HepG2 (cell line): ENCODE data around the gene PIK3CA. TPM values are rescaled to one million over a fixed set of nuclear protein-coding genes. Genes with fewer than 3 reads are reported as not detected.

Experiments used
- ATAC-seq: fragments of 200-7000 bp; cut with Tn5 transposase; 3 replicates; pipeline ENCODE4 v1.9.1; 2020; ENCODE audit warnings: mild to moderate bottlenecking, moderate library complexity
- BruUV-seq: library from RNA; stranded (reverse); fragments of 400-500 nt; replicated peaks from 2 replicates; lab custom pipeline; 2021; lab: Mats Ljungman, UMichigan
- CTCF ChIA-PET: fragments of 300-600 bp; formaldehyde crosslinking; extraction: SDS; loops from one replicate; lab custom pipeline; 2021; ENCODE audit warnings: low total read pairs, inconsistent platforms, low intra/inter-chr PET ratio; lab: Yijun Ruan, JAX
- POLR2A ChIA-PET: fragments of 350-600 bp; sonication (Branson Sonifier 250); formaldehyde crosslinking; loops from one replicate; lab custom pipeline; 2020; ENCODE audit warnings: antibody characterized with exemption, inconsistent platforms; lab: Yijun Ruan, JAX
- DNase-seq: peaks from one replicate; pipeline ENCODE4 v3.0.0-alpha.2; 2015; ENCODE audit warnings: low spot score
- FAIRE-seq: peaks from 3 replicates; lab custom pipeline; 2011; peaks lifted over from hg19 to GRCh38; lab: Jason Lieb, UNC
- H2AFZ ChIP-seq: one replicate; pipeline ENCODE4 v1.6.1; 2011; ENCODE audit warnings: low read length, inconsistent platforms
- H3K27ac ChIP-seq: fragments of 300-600 bp; 3 replicates; pipeline ENCODE4 v1.8.0; 2011; ENCODE audit warnings: mixed run types, mild to moderate bottlenecking, mixed read lengths, low read length, inconsistent platforms; ENCODE audit not compliant: insufficient read depth; ENCODE audit errors: extremely low read length
- H3K27me3 ChIP-seq, 2 experiments: fragments of 200-600 bp in 1 of 2; 2 replicates in 1 of 2; 3 replicates in 1 of 2; pipeline versions ENCODE4 v1.6.0 to v1.8.0; 2011; ENCODE audit warnings: low read length in 2 of 2, mild to moderate bottlenecking in 2 of 2, moderate library complexity in 2 of 2, inconsistent platforms in 1 of 2; ENCODE audit not compliant: insufficient read depth in 2 of 2, control insufficient read depth in 1 of 2
- H3K36me3 ChIP-seq, 2 experiments: fragments of 200-600 bp in 1 of 2; replicated peaks in 1 of 2; 2 replicates in 1 of 2; 3 replicates in 1 of 2; pipeline versions ENCODE4 v1.5.1 to v1.8.0; 2011; ENCODE audit warnings: low read length in 2 of 2, inconsistent platforms in 1 of 2; ENCODE audit not compliant: insufficient read depth in 2 of 2, control insufficient read depth in 1 of 2
- H3K4me1 ChIP-seq: 2 replicates; pipeline ENCODE4 v1.5.1; 2012; ENCODE audit warnings: low read length, inconsistent platforms; ENCODE audit not compliant: insufficient read depth
- H3K4me2 ChIP-seq: 2 replicates; pipeline ENCODE4 v1.6.0; 2011; ENCODE audit warnings: low read depth, low read length, inconsistent platforms
- H3K4me3 ChIP-seq, 3 experiments: fragments of 200-600 bp in 1 of 3; sonication (generic), shearing (Covaris generic) in 1 of 3; replicated peaks in 1 of 3; 2 replicates each; pipeline ENCODE4 v1.5.1; 2011 to 2016; ENCODE audit warnings: low read length in 3 of 3, inconsistent platforms in 2 of 3, low read depth in 2 of 3, mild to moderate bottlenecking in 2 of 3, control low read depth in 1 of 3, mixed read lengths in 1 of 3; ENCODE audit not compliant: insufficient read depth in 1 of 3
- H3K79me2 ChIP-seq: one replicate; pipeline ENCODE4 v1.6.1; 2011; ENCODE audit warnings: low read length, inconsistent platforms; ENCODE audit not compliant: insufficient read depth
- H3K9ac ChIP-seq: 2 replicates; pipeline ENCODE4 v1.6.0; 2011; ENCODE audit warnings: mild to moderate bottlenecking, low read depth, low read length, inconsistent platforms; ENCODE audit not compliant: insufficient read depth
- H3K9me3 ChIP-seq: 2 replicates; pipeline ENCODE4 v1.5.1; 2012; ENCODE audit warnings: mild to moderate bottlenecking, low read length
- H4K20me1 ChIP-seq: 2 replicates; pipeline ENCODE4 v1.6.0; 2011; ENCODE audit warnings: inconsistent platforms, mild to moderate bottlenecking, low read length, moderate library complexity; ENCODE audit not compliant: insufficient read depth
- CC2D1A ChIP-seq: sonication (generic); formaldehyde crosslinking; IDR thresholded peaks from 2 replicates; pipeline ENCODE4 v1.8.1; 2023; ENCODE audit warnings: mild to moderate bottlenecking, missing genetic modification reagents
- IRF1 ChIP-seq: sonication (generic); formaldehyde crosslinking; IDR thresholded peaks from 2 replicates; pipeline ENCODE4 v1.4.0; 2020; ENCODE audit warnings: low read depth, mild to moderate bottlenecking, missing genetic modification reagents
- MTA3 ChIP-seq: sonication (generic); formaldehyde crosslinking; IDR thresholded peaks from 2 replicates; pipeline ENCODE4 v1.4.0; 2020; ENCODE audit warnings: missing genetic modification reagents
- NR0B2 ChIP-seq: sonication (generic); formaldehyde crosslinking; IDR thresholded peaks from 2 replicates; pipeline ENCODE4 v1.4.0; 2020; ENCODE audit warnings: mild to moderate bottlenecking, missing genetic modification reagents
- SNAPC2 ChIP-seq: sonication (generic); formaldehyde crosslinking; IDR thresholded peaks from 2 replicates; pipeline ENCODE4 v1.8.1; 2022; ENCODE audit warnings: mild to moderate bottlenecking, missing genetic modification reagents
- USF2 ChIP-seq, 2 experiments: sonication (generic) in 1 of 2; formaldehyde crosslinking in 1 of 2; IDR thresholded peaks; 2 replicates each; pipeline versions ENCODE4 v1.5.1 to v1.6.1; 2011 to 2020; ENCODE audit warnings: borderline replicate concordance in 1 of 2, low read depth in 1 of 2, low read length in 1 of 2, mild to moderate bottlenecking in 1 of 2, missing genetic modification reagents in 1 of 2, moderate library complexity in 1 of 2
- ZBTB26 ChIP-seq: IDR thresholded peaks from 2 replicates; pipeline ENCODE4 v1.6.1; 2016; ENCODE audit warnings: missing compliant biosample characterization, missing genetic modification reagents, borderline replicate concordance
- ZBTB7A ChIP-seq: sonication (generic); formaldehyde crosslinking; IDR thresholded peaks from 2 replicates; pipeline ENCODE4 v1.8.0; 2022; ENCODE audit warnings: mild to moderate bottlenecking, missing genetic modification reagents
- ZSCAN31 ChIP-seq: sonication (generic); formaldehyde crosslinking; IDR thresholded peaks from 2 replicates; pipeline ENCODE4 v1.5.0; 2020; ENCODE audit warnings: low read depth, mild to moderate bottlenecking, missing genetic modification reagents
- in situ Hi-C: cut with HindIII; loops from 2 replicates; pipeline ENCODE4 v1.10.0; 2017; ENCODE audit warnings: low pct_unique_long_range_greater_than_20kb; ENCODE audit not compliant: extremely low pct_ligation_motif_present
- intact Hi-C: fragments of 100-400 bp; cut with micrococcal nuclease; formaldehyde crosslinking; loops from one replicate; pipeline ENCODE4 v1.10.0; 2022; ENCODE audit not compliant: unreplicated experiment
- polyA plus RNA-seq, 8 experiments: library from polyadenylated mRNA; depleted of rRNA in 3 of 8; stranded (reverse) in 7 of 8; unstranded in 1 of 8; fragments of >200 nt; fragmentation: Illumina TruSeq in 4 of 8; extraction: Trizol in 4 of 8; gene quantifications; 2 replicates each; pipeline versions ENCODE4 v1.2.1 to v1.2.3, GENCODE V29; 2011 to 2016; ENCODE audit warnings: low read depth in 4 of 8, missing spikeins in 1 of 8, mixed read lengths in 1 of 8; ENCODE audit not compliant: insufficient read depth in 1 of 8
- total RNA-seq, 5 experiments: library from RNA; depleted of rRNA; stranded (reverse); fragments of >200 nt; fragmentation: Illumina TruSeq; extraction: Trizol; gene quantifications; 2 replicates each; pipeline ENCODE4 v1.2.3, GENCODE V29; 2016; ENCODE audit warnings: low read depth in 1 of 5
- TF ChIP-seq, protein P1 (sequence below): sonication (generic); formaldehyde crosslinking; IDR thresholded peaks from 2 replicates; pipeline ENCODE4 v1.4.0; 2020; ENCODE audit warnings: mild to moderate bottlenecking, missing genetic modification reagents

Gene PIK3CA
- total and polyA plus RNA-seq, 2 of the 13 experiments (the other 11 are each of a cell fraction or from before 2014, with no cell fraction given), result 5.7 to 11.4 TPM

DNA sequence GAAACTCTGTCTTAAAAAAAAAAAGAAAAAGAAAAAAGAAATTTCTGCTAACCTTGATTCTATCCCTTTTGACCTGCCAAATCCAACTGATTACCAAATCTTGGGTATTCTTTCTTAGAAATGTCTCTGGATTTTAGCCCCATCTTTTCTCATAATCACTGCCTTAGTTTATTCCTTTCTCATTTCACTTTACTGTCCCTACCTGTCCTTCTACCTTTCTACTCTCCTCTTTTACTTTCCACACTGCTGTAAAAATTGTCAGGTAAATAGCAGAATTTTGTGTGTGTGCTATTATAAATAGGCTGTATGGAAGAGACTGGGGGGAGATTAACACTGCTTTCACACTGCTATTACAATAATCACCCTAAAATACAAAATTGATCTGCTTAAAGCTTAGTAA, 16.7 kb downstream of the PIK3CA start:
- H3K9ac ChIP-seq, result no peak overlapping the region
- POLR2A ChIA-PET, result no interaction called here
- no peak for TF ChIP-seq ZSCAN31 (CRISPR knock-in tag)
- no peak for TF ChIP-seq MTA3
- TF ChIP-seq CC2D1A (CRISPR knock-in tag), result no peak
- TF ChIP-seq USF2 (IDR thresholded peaks at IDR 0.05; ENCODE audit: low read depth, low read length), result no peak
- TF ChIP-seq USF2 (CRISPR knock-in tag; IDR thresholded peaks at IDR 0.05; ENCODE audit: borderline replicate concordance), result no peak
- TF ChIP-seq NR0B2 (CRISPR knock-in tag), result no peak
- TF ChIP-seq, protein P1, sequence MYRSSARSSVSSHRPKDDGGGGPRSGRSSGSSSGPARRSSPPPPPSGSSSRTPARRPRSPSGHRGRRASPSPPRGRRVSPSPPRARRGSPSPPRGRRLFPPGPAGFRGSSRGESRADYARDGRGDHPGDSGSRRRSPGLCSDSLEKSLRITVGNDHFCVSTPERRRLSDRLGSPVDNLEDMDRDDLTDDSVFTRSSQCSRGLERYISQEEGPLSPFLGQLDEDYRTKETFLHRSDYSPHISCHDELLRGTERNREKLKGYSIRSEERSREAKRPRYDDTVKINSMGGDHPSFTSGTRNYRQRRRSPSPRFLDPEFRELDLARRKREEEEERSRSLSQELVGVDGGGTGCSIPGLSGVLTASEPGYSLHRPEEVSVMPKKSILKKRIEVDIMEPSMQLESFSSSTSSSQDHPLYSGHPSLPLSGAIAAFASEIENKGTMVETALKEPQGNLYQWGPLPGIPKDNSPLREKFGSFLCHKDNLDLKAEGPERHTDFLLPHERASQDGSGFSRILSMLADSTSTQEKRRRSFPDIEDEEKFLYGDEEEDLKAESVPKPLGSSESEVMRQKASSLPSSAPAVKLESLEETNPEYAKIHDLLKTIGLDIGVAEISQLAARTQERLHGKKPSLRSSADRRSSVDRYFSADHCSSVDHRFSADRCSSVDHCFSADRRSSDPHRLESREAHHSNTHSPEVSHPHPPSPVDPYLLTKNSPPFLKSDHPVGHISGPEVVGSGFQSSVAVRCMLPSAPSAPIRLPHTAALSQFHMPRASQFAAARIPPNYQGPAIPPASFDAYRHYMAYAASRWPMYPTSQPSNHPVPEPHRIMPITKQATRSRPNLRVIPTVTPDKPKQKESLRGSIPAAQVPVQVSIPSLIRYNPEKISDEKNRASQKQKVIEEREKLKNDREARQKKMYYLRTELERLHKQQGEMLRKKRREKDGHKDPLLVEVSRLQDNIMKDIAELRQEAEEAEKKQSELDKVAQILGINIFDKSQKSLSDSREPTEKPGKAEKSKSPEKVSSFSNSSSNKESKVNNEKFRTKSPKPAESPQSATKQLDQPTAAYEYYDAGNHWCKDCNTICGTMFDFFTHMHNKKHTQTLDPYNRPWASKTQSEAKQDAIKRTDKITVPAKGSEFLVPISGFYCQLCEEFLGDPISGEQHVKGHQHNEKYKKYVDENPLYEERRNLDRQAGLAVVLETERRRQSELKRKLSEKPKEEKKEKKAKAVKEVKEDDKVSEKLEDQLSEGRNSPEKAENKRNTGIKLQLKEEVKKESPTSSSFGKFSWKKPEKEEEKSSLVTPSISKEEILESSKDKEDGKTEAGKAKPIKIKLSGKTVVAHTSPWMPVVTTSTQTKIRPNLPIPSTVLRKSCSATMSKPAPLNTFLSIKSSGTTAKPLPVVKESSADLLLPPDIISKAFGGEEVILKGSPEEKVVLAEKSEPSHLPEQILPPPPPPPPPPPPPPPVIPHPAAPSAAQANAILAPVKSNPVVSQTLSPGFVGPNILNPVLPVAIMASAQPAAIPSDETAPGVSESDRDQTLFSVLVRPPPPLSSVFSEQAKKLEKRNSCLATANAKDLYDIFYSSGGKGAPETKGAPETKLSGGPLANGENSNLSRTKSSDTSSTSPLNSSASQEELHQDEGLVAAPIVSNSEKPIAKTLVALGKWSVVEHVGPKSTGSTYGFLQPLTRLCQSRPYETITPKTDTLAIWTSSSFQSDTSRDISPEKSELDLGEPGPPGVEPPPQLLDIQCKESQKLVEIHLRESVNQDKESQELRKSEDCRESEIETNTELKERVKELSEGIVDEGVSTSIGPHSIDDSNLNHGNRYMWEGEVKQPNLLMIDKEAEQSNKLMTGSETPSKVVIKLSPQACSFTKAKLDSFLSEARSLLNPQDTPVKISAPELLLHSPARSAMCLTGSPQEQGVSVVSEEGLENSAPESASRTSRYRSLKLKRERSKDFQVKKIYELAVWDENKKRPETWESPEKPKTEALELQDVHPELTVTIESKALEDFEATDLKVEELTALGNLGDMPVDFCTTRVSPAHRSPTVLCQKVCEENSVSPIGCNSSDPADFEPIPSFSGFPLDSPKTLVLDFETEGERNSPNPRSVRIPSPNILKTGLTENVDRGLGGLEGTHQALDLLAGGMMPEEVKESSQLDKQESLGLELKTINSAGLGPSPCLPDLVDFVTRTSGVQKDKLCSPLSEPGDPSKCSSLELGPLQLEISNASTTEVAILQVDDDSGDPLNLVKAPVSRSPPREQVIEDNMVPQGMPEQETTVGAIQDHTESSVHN (CRISPR knock-in tag), result no peak
- no peak for TF ChIP-seq IRF1 (CRISPR knock-in tag)
- TF ChIP-seq SNAPC2 (CRISPR knock-in tag), result no peak
- no peak for TF ChIP-seq ZBTB26 (CRISPR knock-in tag)
- TF ChIP-seq ZBTB7A (CRISPR knock-in tag), result no peak
- no peak for ATAC-seq
- no TSS peak for BruUV-seq
- no peak overlapping the region for H2AFZ ChIP-seq
- in situ Hi-C loops, result no loop called here
- H3K4me2 ChIP-seq, result no peak overlapping the region
- peaks cover 8% of the 10 kb centered on the region for H4K20me1 ChIP-seq
- no peaks in the 10 kb centered on the region for H3K36me3 ChIP-seq
- FAIRE-seq, result no peak
- no peak overlapping the region for H3K27ac ChIP-seq
- intact Hi-C loops, result no loop called here
- peaks cover 16% of the 10 kb centered on the region for H3K79me2 ChIP-seq
- CTCF ChIA-PET, result no interaction called here
- no peaks in the 10 kb centered on the region for H3K9me3 ChIP-seq
- DNase-seq, result no peak
- H3K4me3 ChIP-seq, result no peak overlapping the region
- no peaks in the 10 kb centered on the region for H3K4me1 ChIP-seq
- no peaks in the 10 kb centered on the region for H3K27me3 ChIP-seq
